ENCODE results near the gene ZBTB16.
A peak's percentile ranks its signal among the peaks of the same experiment; 100 is the strongest.

ZBTB16 gene

DNA sequence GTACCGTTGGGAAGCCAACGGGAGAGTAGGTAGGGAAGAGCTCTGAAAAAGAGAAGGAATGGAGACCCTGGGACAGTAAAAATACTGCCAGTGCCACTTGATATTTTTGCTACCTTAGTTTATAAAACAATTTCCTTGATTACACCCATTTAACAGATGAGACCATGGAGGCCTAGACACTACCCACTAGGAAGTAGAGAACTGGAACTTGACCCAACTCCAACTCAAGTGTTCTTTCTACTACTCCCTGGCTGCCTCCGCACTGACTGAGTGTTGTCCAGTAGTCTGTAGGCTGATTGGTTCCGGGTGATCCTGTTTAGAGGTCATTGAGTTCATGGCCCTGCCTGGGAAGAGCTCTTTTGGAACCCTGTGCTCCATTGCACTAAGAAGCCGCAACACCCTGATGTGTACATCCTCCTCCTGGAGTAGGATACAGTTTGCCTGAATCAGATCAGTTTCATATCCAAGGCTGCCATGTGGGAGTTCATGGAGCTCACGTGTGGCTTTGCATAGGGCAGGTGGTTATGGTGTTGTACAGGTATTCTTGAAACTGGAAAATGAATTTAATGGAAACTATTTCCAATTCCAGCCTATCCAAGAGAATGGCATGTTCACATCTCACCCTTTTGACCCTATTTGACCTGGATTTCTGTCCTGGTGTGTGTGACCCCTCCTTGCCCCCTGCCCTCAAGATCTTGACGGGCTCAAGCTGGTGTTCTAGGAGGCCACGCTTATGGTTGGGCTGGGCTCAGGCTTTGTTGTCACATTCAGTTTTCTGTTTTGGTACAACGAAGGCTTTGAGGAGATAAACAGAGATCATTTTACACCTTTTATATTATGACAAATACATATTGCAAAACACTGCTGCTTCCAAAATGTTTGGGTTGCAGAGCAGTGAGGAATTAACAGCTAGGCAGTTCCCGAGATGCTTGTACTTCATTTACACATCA lies 134.5 kb downstream of the ZBTB16 start:
- FAIRE-seq = no peak

DNA sequence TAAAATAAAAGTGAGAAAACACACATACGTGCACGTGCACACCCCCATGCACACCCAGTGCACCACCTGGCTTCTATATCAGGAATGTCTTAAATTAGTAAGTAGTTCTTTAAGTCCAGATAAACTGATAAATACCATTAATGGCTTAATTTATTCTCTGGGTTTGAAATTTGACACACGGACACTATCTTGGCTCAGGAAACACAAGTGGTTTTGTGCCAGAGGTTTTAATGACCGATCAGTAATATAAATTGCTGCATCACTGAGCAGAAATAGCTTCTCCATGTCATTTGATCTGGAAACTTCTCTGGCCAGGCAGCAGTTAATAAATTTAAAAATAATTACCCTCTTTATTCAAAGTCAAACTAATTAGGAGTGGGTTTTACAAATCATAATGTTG lies 135.2 kb downstream of the ZBTB16 start:
- no peak for FAIRE-seq

- FAIRE-seq = no peak
Measured at GRCh38 chr11:114195151-114195550, 135.6 kb downstream of the ZBTB16 start.

GRCh38 chr11:114195981-114196731 lies 136.6 kb downstream of the ZBTB16 start:
- no peak for FAIRE-seq

- no peak for FAIRE-seq
Measured at GRCh38 chr11:114196997-114197703, 137.6 kb downstream of the ZBTB16 start.

DNA sequence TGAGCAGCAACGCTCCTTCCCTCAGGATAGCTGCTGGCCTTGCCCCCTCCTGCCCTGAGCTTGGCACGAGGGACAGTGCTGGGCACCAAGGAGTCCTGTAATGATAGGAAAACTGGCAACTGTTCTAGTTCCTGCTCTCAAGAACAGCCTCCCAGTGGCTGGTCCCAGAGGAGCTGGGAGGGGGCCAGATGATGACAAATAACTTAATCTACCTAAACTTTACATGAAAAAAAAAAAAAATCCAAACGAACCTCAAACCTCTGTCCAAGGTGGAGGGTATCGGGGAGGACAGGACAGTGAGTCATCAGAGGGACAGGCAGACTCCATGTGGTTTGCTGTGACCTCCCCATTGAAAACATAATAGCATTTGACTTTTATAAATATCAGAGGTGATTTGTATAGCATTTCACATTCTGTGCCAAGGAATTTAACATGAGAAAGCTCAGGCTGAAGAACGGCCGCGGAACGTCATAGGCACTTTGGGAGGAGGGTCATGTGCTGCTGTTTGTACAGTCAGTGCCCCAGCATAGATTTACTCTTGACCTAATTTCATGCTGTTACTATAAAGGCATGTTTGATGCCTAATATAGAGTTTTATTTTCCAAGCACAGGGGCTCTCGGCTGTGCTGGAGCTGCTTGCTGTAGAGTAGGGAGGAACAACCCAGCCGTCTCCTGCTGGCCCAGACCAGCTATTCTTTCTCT lies 138.4 kb downstream of the ZBTB16 start:
- FAIRE-seq = peak; percentile 29

GRCh38 chr11:114199051-114199450 lies 139.5 kb downstream of the ZBTB16 start:
- FAIRE-seq = no peak

DNA sequence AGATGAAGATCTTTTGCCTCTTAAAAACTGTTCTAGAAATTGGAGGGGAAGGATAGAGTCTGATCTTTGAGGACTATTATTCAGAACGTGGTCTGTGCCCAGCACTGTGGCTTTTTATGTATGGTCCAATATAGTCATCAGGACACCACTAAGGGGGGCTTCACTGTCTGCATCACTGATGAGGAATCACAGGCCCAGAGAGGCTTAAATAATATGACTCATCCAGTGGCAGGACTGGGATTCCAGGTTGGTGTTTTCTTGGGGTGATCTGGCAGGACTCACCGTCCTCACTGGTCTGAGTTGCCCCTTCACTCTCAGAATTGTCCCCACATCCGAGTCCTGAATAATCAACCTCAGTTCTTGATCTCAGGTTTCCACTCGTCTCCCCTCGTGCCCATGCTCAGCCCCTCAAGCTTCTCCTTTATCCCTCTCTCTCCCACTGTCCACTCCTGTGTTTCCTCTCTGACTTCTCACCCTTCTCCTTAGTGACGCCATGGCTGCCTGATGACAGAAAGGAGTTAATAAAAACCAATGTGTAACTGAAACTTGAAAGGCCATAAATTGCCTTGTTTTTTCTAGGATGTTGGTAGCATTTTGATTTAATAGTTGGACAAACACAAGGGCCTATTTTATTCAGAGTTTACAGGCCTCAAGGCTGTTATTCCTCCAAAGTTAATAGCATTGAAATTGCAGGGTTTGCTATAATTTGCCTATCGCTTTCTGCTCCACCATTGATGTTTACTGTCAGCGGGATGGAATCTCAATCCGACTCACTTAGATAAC lies 141.0 kb downstream of the ZBTB16 start:
- no peak for FAIRE-seq

DNA sequence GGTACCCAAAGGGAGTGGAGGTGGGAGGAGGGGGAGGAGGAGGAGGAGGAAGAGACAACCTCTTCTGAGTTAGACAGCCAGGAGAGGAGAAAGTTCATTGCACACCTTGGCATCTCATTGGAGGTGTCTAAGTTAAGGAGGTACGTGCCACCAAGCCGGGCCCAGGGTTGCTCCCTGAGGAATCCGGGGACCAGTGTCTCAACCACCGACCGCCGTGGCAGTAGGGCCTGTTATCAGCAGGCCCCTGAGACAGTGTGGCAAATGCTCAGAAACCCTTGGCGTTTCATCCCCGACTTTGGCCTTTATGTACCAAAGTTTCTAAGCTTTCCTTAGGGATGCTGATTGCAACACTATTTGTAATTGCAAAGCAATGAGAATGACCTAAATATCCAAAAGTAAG lies 141.7 kb downstream of the ZBTB16 start:
- no peak for FAIRE-seq

DNA sequence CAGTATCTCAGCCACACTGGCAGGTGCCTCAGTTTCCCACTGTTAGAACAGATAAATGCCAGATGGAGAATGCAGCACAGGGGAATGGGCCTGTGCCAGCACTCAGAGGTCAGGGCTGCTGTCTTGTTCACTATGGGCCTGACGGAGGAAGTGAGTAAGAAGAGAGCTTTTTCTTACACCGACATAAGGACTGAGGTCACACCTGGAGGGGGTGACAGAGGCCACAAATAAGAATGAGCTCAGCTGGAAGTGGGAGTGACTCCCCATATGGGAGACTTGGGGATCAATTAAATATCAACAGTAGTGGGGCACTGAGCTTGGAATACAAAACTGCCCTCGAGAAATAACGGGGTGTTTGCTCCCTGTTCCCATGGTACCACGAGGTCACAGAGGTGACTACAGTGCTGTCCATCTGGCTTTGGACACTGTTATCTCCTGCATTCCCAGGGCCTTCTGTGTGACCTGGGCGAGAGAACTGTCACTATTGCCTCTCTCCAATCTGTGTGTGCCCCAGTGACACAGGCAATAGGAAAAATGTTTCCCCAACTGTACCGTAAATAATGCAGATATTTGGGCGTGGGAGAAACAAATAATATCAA lies 142.6 kb downstream of the ZBTB16 start:
- FAIRE-seq = no peak

DNA sequence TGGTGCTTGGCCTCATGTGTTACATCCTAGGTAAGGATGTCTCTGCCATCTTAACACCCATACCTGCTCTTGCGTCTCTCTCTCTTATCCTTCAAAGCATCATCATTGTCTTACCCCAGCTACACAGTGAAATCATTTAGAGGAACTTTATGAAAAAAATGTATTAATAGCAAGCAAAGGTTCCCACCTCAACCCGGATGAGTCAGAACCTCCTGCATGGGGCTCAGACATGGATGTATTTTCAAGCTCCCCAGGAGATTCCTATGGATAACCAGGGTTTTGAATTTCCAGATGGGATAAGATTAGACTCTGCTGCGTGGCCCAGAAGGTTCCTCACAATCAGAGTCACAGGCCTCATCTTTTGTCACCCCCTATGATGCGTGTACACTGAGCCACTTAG lies 147.6 kb downstream of the ZBTB16 start:
- no peak for FAIRE-seq

DNA sequence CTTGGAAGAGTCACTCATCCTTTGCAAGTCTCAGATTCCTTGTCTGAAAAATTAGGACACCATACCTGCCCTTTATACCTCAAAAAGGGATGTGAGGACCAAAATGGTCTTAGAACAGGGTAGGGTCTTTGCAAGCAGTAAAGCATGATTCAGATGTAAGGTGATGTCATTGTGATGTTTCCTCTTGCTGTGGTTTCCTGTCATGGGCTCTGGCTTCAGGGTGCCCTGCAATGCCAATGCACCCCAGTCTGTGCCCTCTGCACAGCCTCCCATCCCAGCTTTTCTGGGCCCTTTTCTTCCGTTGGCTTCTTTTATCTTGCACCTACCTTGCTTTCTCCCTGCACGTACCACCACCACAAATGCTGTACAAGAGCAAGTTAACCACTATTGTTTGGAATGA lies 148.9 kb downstream of the ZBTB16 start:
- no peak for FAIRE-seq

DNA sequence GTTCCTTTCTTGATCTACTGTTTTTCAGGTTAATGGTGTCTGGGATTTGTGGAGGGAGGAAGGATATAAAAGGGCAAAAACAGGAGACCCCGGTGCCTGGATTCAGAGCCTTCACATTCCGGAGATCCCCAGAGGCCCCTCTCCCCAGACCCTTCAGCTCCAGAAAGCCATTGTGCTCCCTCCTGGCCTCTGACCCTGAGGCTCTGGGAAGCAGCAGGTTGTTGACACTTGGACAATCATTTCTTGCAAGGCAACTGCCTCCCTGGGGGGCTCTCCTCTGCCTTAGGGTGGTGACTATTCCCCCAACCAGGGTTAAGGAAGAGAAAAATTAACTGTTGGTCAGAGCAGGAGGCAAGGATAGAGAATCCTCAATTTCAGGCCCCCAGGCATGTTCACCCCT lies 149.8 kb downstream of the ZBTB16 start:
- no peak for FAIRE-seq

DNA sequence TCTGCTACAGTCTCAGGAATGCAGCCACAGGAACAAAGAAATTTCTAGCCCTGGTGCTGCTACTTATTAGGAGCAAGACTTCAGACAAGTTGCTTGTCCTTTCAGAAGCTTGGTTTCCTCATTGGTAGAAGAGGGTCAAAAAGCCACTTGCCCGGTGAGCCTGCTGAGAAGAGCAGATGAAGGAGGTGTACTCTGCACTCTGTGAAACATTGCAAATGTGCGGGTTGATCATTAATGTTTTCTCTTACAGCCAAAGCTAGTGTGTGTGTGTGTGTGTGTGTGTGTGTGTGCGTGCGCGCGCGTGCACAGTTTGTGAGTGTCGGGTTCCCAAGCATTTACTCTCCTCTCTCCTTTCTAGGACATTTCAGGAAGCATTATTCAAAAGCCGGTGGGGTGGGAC lies 150.4 kb downstream of the ZBTB16 start:
- FAIRE-seq = no peak

DNA sequence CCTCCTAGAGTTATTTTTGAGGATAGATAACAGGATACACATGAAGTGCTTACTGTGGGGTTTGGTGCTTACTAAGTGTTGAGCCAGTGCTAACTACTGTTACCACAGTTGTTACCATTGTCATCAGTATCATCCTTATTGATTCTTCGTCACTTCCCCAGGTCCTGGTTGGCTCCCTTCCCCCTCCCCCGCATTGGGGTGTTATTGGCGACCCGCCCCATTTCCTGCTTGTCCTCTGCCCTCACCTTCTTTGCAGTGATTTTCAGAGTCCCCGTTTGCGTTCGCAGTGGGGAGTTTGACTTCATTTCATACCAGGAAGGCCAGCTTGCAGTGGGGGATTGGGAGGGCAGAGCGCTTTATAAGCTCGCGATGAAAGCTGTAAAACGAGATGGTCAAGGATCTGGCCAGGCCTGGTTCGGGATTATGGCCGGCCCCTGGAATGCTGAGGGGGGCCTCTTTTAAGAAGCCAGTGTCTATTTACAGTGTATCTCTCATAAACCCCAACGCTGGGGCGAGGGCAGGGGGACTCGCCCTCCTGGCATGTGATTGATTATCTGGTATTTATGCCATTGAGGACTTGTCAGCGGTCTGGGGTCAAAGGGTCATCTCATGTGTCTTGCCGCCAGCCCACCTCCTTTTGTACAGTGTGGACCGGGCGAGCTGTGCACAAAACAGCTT lies 152.1 kb downstream of the ZBTB16 start:
- no peak for FAIRE-seq

- no peak for FAIRE-seq
Measured at GRCh38 chr11:114213622-114214021, 154.1 kb downstream of the ZBTB16 start.

GRCh38 chr11:114215428-114215827 lies 155.9 kb downstream of the ZBTB16 start:
- FAIRE-seq = no peak

DNA sequence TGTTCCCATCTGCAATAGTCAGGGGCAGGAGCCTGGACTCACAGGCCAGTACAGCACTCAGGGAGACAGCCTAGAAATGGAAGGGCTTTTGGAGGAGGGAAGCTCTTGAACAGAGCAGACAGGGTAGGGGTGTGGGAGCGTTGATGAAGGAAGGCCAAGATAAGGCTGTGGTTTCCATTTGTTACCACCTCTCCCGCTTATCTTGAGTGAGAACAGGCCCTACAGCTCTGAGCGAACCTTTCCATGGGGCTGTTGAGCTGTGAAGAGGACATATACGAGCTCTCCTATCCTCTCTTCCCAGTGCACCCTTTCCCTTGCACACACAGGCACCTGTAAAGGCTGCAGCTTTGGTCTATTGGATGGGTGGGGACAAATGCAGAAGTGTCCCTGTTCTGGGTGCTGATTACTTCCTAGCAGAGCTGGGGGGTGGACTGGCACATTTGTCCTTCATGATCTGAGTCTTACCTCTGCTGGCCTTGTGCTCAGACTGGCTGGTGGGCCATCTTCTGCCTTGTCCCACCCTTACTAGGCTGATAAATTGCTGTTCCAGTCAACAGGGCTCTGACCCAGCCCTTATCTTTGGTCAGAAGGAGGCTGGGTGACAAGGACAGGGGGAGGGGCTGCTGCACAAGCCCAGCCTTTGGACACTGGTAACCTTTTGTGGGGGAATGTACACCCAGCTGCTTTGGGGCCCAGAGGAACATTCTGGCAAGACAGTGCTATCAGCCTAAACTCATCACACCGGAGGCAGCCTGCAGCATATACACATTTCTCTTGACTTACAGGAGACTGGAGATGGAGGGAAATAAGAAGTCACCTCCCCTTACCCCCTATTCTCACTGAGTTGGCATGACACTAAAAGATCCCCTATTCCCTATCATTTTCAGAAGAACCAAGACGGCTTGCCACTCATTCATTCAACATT lies 156.6 kb downstream of the ZBTB16 start:
- no peak for FAIRE-seq

- FAIRE-seq = no peak
Measured at GRCh38 chr11:114216796-114217180, 157.3 kb downstream of the ZBTB16 start.

DNA sequence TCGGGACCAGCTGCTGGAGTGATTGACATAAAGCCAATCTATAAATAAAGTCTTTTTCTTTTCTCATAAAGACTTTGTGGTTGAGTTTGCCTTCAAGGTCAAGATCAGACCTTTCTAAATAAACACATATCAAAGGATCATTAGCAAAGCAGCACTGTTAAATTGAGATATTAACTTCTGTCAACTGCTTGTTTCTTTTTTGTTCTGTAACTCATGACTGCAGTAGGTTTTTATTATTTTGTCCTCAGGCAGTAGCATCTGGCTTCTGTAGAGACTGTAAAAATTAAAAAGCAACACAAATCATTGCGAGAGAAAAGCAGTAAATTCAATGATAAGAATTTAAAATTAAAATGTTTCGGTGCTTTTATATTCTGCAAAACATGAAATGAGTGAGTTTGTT lies 159.0 kb downstream of the ZBTB16 start:
- FAIRE-seq = peak; percentile 94

All from endometrium (tissue), 2 donors.